IPS-15b (cell line): ENCODE measurements around the gene HPSE.
"Not testable (repeated sequence)": the region's sequence is repeated elsewhere in the genome, so short reads cannot be mapped to it uniquely, and the experiment has no call there.

Source experiments
- H3K27me3 ChIP-seq: one replicate; pipeline ENCODE4 v1.6.1; 2013; ENCODE audit warnings: low read length; ENCODE audit not compliant: control insufficient read depth, insufficient read depth
- H3K36me3 ChIP-seq: one replicate; pipeline ENCODE4 v1.6.1; 2013; ENCODE audit warnings: low read length; ENCODE audit not compliant: control insufficient read depth, insufficient read depth
- H3K4me1 ChIP-seq: one replicate; pipeline ENCODE4 v1.6.1; 2013; ENCODE audit warnings: mild to moderate bottlenecking, low read length; ENCODE audit not compliant: control insufficient read depth, insufficient read depth
- H3K4me3 ChIP-seq: one replicate; pipeline ENCODE4 v1.5.1; 2013; ENCODE audit warnings: low read depth, low read length
- H3K9ac ChIP-seq: one replicate; pipeline ENCODE4 v1.6.1; 2013; ENCODE audit warnings: low read depth, mild to moderate bottlenecking, low read length
- H3K9me3 ChIP-seq: one replicate; pipeline ENCODE4 v1.6.1; 2013; ENCODE audit warnings: mild to moderate bottlenecking, low read length; ENCODE audit not compliant: control insufficient read depth, insufficient read depth

The HPSE gene

DNA sequence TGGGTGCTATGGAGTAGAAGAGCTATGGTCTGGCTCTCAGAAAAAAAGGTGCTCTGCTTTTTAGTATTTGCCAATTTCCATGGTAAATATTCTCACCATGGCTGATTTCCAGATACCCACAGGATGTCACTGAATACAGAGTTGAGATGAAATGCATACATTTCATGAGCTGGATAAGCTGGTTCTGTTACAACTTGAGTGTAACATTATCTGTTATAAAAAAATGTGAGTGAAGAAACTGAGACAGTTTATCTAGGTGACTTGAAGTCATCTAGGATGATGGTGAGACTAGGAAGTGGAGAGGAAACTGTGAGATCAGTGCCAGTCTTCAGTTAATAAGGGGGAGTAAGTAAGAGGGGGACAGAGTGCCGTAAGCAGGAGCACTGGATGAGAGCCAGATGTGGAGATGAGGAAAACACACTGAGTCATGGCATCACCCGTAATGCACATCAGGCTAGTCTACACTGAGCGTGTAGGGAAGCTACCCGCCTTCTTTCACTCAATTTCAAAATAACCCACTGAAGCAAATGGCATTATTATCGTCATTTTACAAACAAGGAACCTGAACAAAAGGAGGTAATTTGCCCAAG lies 5.0 kb downstream of the HPSE start:
- H3K4me3 ChIP-seq, result no peak overlapping the region

DNA sequence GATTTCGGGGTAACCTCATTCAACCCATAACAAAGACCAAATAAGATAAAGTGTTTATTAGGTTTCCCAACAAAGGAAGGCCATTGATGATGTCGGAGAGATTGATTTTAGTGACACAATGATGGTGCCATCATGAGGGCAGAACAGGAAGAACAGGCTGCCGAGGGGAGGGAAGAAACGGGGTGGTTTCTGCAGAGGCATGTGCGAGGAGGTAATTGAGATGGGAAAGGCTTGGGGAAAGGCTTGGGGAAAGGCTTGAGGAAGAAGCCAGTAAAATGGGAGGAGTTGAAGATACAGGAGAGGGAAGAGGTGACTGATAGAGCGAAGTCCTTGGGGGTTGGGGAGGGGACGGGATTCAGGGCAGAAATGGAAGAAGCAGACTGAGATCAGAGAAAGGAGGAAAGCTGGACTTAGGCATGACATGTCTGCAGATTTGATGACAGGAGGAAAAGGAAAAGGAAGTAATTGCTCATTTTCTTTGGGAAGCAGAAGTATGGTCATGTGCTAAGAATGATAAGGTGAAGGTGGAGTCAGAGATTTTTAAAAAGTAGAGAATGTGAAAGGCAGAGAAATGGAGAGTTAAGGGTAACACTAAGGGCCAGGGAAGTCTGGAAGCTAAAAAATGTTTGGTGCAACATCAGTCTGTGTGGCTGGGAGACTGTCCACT lies 6.0 kb downstream of the HPSE start:
- Histone ChIP-seq H3K4me1 (peaks cover 2% of the 10 kb centered on the region), H3K4me3 (no peak overlapping the region), H3K27me3 (peaks cover 24% of the 10 kb centered on the region), H3K9me3 (no peaks in the 10 kb centered on the region), H3K9ac (no peak overlapping the region), H3K36me3 (no peaks in the 10 kb centered on the region)

More for the DNA sequence above, 5.0 kb downstream of the HPSE start:
- peaks cover 33% of the 10 kb centered on the region for H3K27me3 ChIP-seq
- peaks cover 5% of the 10 kb centered on the region for H3K4me1 ChIP-seq
- H3K9me3 ChIP-seq, result no peaks in the 10 kb centered on the region
- no peaks in the 10 kb centered on the region for H3K36me3 ChIP-seq
- H3K9ac ChIP-seq, result no peak overlapping the region

DNA sequence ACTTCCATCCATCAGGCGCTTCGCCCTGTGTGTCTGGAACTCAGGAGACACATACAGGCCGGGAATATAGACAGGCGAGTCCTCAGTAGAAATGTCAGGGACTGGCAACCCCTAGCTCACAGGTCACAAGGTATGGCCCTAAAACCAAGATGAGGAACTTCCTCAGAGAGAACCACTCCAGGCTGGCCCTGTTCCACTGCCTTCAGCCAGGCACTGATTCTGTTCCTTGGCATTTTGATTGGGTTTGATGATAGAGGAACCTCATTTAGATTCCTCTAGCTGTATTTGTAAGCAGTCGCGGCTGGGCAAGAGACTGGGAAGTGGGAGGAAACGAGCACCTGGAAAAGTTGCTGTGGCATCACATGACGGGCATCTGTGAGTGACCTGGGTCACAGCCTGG lies 8.1 kb downstream of the HPSE start:
- Histone ChIP-seq H3K4me1 (peaks cover 2% of the 10 kb centered on the region), H3K9me3 (no peaks in the 10 kb centered on the region), H3K27me3 (peaks cover 7% of the 10 kb centered on the region), H3K4me3 (no peak overlapping the region), H3K36me3 (no peaks in the 10 kb centered on the region), H3K9ac (no peak overlapping the region)

DNA sequence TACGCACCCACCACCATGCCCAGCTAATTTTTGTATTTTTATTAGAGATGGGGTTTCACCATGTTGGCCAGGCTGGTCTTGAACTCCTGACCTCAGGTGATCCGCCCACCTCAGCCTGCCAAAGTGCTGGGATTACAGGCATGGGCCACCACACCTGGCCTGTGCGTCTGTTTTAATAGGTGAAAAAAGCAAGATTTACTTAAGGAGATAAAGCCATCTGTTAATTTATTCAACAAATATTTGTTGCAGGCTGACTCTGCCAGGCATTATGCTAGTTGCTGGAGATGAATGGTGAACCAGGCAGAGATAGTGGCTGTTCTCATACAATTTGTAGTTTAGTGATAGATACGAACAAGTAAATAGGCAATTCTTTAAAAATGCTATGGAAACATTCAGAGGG lies 9.3 kb downstream of the HPSE start:
- not testable (repeated sequence) for H3K36me3 ChIP-seq, H3K9ac ChIP-seq, H3K4me3 ChIP-seq, H3K9me3 ChIP-seq, H3K4me1 ChIP-seq, H3K27me3 ChIP-seq

DNA sequence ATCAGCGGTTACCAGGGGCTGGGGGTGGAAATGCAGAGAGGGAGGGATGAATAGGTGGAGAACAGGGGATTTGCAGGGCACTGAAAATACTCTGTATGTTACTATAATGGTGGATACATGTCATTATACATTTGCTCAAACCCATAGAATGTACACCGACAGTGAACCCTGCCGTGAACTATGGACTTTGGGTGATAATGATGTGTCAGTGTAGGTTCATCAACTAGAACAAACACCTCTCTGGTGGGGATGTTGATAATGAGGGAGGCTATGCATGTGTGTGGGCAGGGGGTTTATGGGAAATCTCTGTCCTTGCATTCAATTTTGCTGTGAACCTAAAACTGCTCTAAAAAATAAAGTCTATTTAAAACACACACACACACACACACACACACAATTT lies 11.5 kb downstream of the HPSE start:
- no peak overlapping the region for H3K4me3 ChIP-seq
- H3K9ac ChIP-seq, result no peak overlapping the region
- H3K9me3 ChIP-seq, result no peaks in the 10 kb centered on the region
- H3K36me3 ChIP-seq, result no peaks in the 10 kb centered on the region
- H3K27me3 ChIP-seq, result no peaks in the 10 kb centered on the region
- no peaks in the 10 kb centered on the region for H3K4me1 ChIP-seq

DNA sequence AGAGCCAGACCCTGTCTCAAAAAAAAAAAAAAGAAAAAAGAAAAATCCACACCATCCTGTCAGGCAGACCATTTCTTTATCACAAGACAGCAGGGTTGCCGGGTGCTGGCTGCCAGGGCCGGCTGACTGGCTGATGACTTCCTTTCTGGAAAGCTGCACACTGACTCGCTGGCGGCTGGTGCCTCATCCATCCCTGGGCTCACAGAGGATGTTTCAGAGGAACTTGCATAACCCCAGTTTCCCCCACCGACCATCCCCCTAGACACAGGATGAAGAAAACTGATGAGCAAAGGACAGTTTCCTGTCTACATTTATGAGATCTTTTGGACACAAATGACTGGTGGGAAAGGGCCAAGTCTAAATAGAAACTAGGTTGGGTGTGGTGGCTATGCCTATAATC lies 14.1 kb downstream of the HPSE start:
- no peaks in the 10 kb centered on the region for H3K9me3 ChIP-seq
- H3K9ac ChIP-seq, result no peak overlapping the region
- no peaks in the 10 kb centered on the region for H3K36me3 ChIP-seq
- H3K27me3 ChIP-seq, result no peaks in the 10 kb centered on the region
- H3K4me3 ChIP-seq, result no peak overlapping the region
- no peaks in the 10 kb centered on the region for H3K4me1 ChIP-seq

DNA sequence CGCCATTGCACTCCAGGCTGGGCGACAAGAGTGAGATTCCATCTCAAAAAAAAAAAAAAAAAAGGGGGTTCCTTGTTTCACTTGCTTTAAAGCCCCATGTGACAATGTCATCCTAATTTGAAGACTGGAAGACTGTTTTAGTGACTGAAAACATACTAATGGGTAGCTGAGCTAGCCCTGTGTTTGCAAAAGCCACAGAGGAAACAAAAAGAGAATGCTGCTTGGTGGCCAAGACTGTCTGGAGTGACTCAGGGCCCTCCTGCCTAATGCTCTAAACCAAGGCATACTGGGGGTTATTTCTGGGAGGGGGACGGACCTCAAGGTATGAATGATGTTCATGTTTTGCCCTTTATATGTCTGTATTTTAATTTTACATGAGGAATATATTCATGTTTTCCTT lies 16.0 kb downstream of the HPSE start:
- H3K9me3 ChIP-seq, result no peaks in the 10 kb centered on the region

DNA sequence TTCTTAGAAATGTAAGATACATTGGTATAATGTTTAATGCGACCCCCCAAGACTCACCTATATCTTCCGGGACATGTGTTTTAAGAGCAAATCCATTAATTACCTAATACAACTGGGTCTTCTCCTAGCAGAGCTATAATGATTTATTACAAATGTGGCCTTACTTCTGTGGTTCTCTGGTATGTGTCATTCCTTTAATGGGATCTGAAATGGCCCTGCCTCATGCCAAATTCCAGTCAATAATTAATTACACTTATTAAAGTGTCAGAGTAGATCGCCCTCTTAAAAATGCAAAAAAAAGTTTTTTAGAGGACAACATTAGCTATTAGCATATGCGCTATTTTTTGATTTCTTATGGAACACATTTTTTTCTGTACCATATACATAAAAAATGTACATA lies 17.0 kb downstream of the HPSE start:
- no peaks in the 10 kb centered on the region for H3K36me3 ChIP-seq
- no peak overlapping the region for H3K4me3 ChIP-seq
- no peaks in the 10 kb centered on the region for H3K4me1 ChIP-seq
- H3K9me3 ChIP-seq, result no peaks in the 10 kb centered on the region
- H3K9ac ChIP-seq, result no peak overlapping the region
- H3K27me3 ChIP-seq, result no peaks in the 10 kb centered on the region

More for the DNA sequence above, 16.0 kb downstream of the HPSE start:
- no peaks in the 10 kb centered on the region for H3K27me3 ChIP-seq
- H3K4me3 ChIP-seq, result no peak overlapping the region
- no peak overlapping the region for H3K9ac ChIP-seq
- no peaks in the 10 kb centered on the region for H3K4me1 ChIP-seq
- no peaks in the 10 kb centered on the region for H3K36me3 ChIP-seq

DNA sequence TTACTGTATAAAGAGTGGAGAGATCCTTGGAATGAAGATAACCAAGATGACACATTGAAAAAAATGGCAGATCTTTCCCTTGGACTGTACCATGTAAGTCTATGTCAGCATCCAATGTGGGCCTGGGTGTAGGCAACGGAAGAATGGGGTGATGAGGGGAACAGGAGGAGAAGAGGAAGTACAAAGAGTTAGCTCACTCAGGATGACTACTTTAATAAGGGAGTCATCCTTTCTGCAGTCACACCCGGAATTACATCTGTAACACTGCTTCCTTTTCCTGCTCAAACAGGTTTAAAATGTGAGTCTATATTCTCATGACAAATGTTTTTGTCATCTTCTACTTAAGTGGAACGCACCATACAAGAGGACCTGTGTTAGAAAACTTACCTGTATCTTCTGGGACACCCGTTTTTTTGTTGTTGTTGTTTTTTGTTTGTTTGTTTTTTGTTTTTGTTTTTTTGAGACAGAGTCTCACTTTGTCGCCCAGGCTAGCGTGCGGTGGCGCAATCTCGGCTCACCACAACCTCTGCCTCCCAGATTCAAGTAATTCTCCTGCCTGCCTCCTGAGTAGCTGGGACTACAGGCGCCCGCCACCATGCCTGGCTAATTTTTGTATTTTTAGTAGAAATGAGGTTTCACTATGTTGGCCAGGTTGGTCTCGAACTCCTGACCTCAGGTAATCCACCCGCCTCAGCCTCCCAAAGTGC lies 18.0 kb downstream of the HPSE start:
- H3K27me3 ChIP-seq, result no peaks in the 10 kb centered on the region
- H3K4me1 ChIP-seq, result no peaks in the 10 kb centered on the region
- H3K9ac ChIP-seq, result no peak overlapping the region
- H3K4me3 ChIP-seq, result no peak overlapping the region
- no peaks in the 10 kb centered on the region for H3K9me3 ChIP-seq
- no peaks in the 10 kb centered on the region for H3K36me3 ChIP-seq

DNA sequence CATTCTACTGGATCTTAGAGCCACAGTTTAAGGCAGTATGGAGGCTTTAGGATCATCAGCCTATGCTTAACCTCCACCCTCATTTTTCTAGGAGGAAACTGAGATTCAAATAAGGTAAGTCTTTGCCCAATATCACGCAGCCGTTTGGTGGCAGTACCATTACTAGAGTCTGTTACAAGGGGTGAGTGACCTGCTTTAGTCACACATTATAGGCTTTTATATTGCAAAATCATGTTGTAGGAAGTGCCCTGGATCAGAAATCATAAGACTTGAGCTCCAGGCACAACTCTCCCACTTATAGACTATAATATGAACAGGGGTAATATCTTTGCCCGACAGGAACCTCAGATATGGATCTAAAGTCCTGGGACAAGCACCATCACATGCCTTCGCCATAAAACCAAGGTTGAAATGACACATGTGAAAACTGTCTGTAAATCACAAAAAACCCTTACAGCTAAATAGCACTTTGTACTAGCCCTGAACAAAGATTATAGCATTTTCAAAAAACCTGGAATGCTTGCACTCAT lies 19.2 kb downstream of the HPSE start:
- Histone ChIP-seq H3K4me1 (no peaks in the 10 kb centered on the region), H3K4me3 (no peak overlapping the region), H3K9ac (no peak overlapping the region), H3K27me3 (no peaks in the 10 kb centered on the region), H3K36me3 (no peaks in the 10 kb centered on the region), H3K9me3 (no peaks in the 10 kb centered on the region)

DNA sequence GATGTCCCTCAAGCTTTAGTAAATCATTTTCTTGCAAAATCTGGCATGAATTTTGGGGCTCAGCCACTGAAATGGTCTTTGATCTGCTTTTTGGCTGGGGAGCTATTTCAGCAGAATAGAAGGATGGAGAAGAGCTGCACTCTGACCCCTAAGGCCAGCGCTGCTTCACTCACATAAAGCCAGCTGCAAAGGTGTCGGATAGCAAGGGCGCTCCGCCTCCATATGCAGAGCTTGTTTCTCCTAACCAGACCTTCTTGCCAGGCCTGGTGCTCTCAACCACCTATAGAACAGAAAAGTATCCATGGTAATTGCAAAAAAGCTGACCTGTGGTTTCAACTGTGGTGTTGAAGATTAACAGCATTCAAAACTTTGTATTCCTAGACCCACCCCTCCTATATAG lies 26.0 kb downstream of the HPSE start:
- H3K9me3 ChIP-seq, result no peaks in the 10 kb centered on the region
- no peak overlapping the region for H3K4me3 ChIP-seq
- H3K36me3 ChIP-seq, result no peaks in the 10 kb centered on the region
- no peaks in the 10 kb centered on the region for H3K4me1 ChIP-seq
- no peak overlapping the region for H3K9ac ChIP-seq
- H3K27me3 ChIP-seq, result no peaks in the 10 kb centered on the region

DNA sequence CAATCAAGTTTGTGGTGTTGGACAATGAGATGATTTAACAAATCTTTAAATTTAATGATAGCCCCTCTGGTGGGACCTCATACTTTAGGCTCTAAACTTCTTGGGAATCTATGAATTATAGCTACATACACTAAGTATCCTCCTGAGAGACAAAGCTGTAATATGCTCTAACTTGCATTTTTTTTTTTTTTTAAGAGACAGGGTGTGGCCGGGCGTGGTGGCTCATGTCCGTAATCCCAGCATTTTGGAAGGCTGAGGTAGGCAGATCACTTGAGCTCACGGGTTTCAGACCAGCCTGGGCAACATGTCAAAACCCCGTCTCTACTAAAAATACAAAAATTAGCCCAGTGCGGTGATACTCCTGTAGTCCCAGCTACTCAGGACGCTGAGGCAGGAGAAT lies 26.7 kb downstream of the HPSE start:
- Histone ChIP-seq H3K9me3 (no peaks in the 10 kb centered on the region), H3K9ac (no peak overlapping the region), H3K27me3 (no peaks in the 10 kb centered on the region), H3K36me3 (no peaks in the 10 kb centered on the region), H3K4me3 (no peak overlapping the region), H3K4me1 (no peaks in the 10 kb centered on the region)
